KMS-11 (cell line): ENCODE results near the gene PHB1.

ENCODE experiments used
- H2AFZ ChIP-seq: fragments of 200-600 bp; sonication (generic); 2 replicates; pipeline ENCODE4 v1.6.1; 2016; ENCODE audit warnings: antibody characterized with exemption, mixed run types, low read depth
- H3K27ac ChIP-seq: fragments of 200-600 bp; sonication (generic); 2 replicates; pipeline ENCODE4 v1.6.1; 2016; ENCODE audit warnings: mild to moderate bottlenecking, mixed run types
- H3K27me3 ChIP-seq: fragments of 200-600 bp; sonication (generic); 2 replicates; pipeline ENCODE4 v1.6.1; 2017; ENCODE audit warnings: mild to moderate bottlenecking, low read depth, mixed run types, moderate library complexity; ENCODE audit not compliant: insufficient read depth
- H3K36me3 ChIP-seq: fragments of 200-600 bp; sonication (generic); 2 replicates; pipeline ENCODE4 v1.6.1; 2017; ENCODE audit warnings: mild to moderate bottlenecking, mixed run types; ENCODE audit not compliant: insufficient read depth
- H3K4me1 ChIP-seq: fragments of 200-600 bp; sonication (generic); 2 replicates; pipeline ENCODE4 v1.6.1; 2016; ENCODE audit warnings: mild to moderate bottlenecking, low read depth, mixed run types; ENCODE audit not compliant: poor library complexity, severe bottlenecking
- H3K4me2 ChIP-seq: fragments of 200-600 bp; sonication (generic); 2 replicates; pipeline ENCODE4 v1.7.0; 2016; ENCODE audit warnings: mild to moderate bottlenecking, mixed run types
- H3K4me3 ChIP-seq: fragments of 200-600 bp; sonication (generic); IDR thresholded peaks from 2 replicates; pipeline ENCODE4 v1.6.1; 2017; ENCODE audit warnings: low read depth, low read length, mixed read lengths; ENCODE audit not compliant: insufficient read depth
- H3K79me2 ChIP-seq: fragments of 200-600 bp; sonication (generic); 2 replicates; pipeline ENCODE4 v1.6.1; 2016; ENCODE audit warnings: low read depth, mixed run types; ENCODE audit not compliant: insufficient read depth
- H3K9ac ChIP-seq: fragments of 200-600 bp; sonication (generic); 2 replicates; pipeline ENCODE4 v1.6.1; 2016; ENCODE audit warnings: mild to moderate bottlenecking, mixed run types
- H4K20me1 ChIP-seq: fragments of 200-600 bp; sonication (generic); 2 replicates; pipeline ENCODE4 v1.6.1; 2016; ENCODE audit warnings: mild to moderate bottlenecking, mixed run types; ENCODE audit not compliant: insufficient read depth
- CTCF ChIP-seq: fragments of 200-600 bp; sonication (generic); conservative IDR thresholded peaks from 2 replicates; pipeline ENCODE4 v1.6.1; 2017; ENCODE audit warnings: low read depth, mild to moderate bottlenecking, antibody characterized with exemption, low read length, moderate library complexity, mixed read lengths

Gene PHB1

GRCh38 chr17:49435671-49436029 is 21.0 kb upstream of the PHB1 start:
- no peak for TF ChIP-seq CTCF
- H4K20me1 ChIP-seq, result no peaks in the 10 kb centered on the region
- H3K36me3 ChIP-seq, result no peaks in the 10 kb centered on the region
- H3K9ac ChIP-seq, result no peak overlapping the region
- H3K79me2 ChIP-seq, result no peaks in the 10 kb centered on the region
- peaks cover 64% of the 10 kb centered on the region for H3K27me3 ChIP-seq
- no peak overlapping the region for H3K27ac ChIP-seq
- H3K4me3 ChIP-seq, result no peak overlapping the region
- no peak overlapping the region for H2AFZ ChIP-seq
- no peaks in the 10 kb centered on the region for H3K4me1 ChIP-seq
- H3K4me2 ChIP-seq, result no peak overlapping the region

GRCh38 chr17:49434821-49435670 is 20.4 kb upstream of the PHB1 start:
- H3K36me3 ChIP-seq, result no peaks in the 10 kb centered on the region
- no peak overlapping the region for H3K9ac ChIP-seq
- H3K4me2 ChIP-seq, result no peak overlapping the region
- peak; percentile 81 for TF ChIP-seq CTCF
- H3K4me3 ChIP-seq, result no peak overlapping the region
- peaks cover 58% of the 10 kb centered on the region for H3K27me3 ChIP-seq
- H3K79me2 ChIP-seq, result no peaks in the 10 kb centered on the region
- no peak overlapping the region for H3K27ac ChIP-seq
- H2AFZ ChIP-seq, result no peak overlapping the region
- H3K4me1 ChIP-seq, result no peaks in the 10 kb centered on the region
- no peaks in the 10 kb centered on the region for H4K20me1 ChIP-seq

DNA sequence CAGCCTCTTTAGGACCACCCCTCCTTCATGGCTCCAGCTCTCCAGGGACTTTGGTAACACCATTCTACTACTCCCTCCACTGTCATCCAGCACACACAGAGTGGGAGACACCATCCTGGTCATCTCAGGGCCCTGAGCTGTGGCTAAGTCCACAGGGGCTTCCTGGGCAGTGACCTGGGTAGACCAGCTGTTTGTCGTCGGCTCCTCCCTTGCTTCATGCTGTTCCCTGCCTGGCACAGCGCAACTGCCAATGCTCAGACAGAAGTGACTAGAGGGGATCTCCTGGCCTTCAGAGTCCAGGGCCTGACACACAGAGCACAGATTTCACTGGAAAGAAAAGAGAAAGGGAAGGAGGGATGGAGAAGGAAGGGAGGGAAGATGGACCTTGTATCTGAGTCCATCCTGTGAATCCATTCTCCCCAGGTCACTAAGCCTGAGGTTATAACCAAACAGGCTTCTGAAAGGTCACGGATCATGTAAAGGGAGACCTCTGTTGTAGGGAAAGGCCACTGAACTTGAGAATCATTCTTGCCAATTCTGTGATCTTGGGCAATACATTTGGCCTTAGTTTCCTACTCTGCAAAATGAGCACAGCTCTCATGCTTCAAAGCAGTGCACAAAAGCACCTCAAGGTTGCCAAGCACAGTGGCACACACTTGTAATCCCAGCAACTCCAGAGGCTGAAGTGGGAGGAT is 18.5 kb upstream of the PHB1 start:
- Histone ChIP-seq H3K27ac (no peak overlapping the region), H3K4me1 (no peaks in the 10 kb centered on the region), H2AFZ (no peak overlapping the region), H3K4me2 (no peak overlapping the region), H4K20me1 (no peaks in the 10 kb centered on the region), H3K36me3 (no peaks in the 10 kb centered on the region), H3K27me3 (peaks cover 39% of the 10 kb centered on the region), H3K79me2 (no peaks in the 10 kb centered on the region), H3K4me3 (no peak overlapping the region), H3K9ac (no peak overlapping the region)
- TF ChIP-seq CTCF, result no peak

DNA sequence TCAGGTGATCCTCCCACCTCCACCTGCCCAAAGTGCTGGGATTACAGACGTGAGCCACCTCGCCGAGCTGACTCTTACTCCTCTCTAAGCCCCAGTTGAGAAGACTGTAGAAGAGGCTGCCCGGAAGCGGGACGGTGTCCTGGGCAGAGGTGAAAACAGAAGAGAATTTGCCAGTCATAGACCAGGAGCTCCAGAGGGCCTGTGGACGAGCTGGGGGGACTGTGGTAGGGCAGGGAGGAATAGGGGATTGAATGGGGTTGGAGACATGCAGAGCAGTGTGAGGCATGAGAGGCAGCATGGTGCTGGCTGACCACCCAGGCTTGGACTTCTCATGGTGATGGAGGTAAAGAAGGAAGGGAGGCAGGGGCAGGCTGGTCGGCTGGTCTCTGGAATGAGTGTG is 17.1 kb upstream of the PHB1 start:
- no peak for TF ChIP-seq CTCF
- Histone ChIP-seq H3K4me2 (no peak overlapping the region), H3K4me3 (no peak overlapping the region), H2AFZ (no peak overlapping the region), H3K27ac (no peak overlapping the region), H3K4me1 (no peaks in the 10 kb centered on the region), H3K79me2 (no peaks in the 10 kb centered on the region), H3K36me3 (no peaks in the 10 kb centered on the region), H3K9ac (no peak overlapping the region), H4K20me1 (no peaks in the 10 kb centered on the region), H3K27me3 (peaks cover 26% of the 10 kb centered on the region; the same call in 1 of the 2 replicates)
